Measurements from ENCODE around the gene UVSSA.

GRCh38 chr4:1317177-1318045, 29.6 kb upstream of the UVSSA start:
- TF ChIP-seq CTCF (IDR thresholded peaks at IDR 0.05) (no peak), POLR2A (IDR thresholded peaks at IDR 0.05) (no peak), EP300 (IDR thresholded peaks at IDR 0.05) (no peak)

Data from ovary (tissue), 3 donors.